Small intestine (tissue), 7 donors: ENCODE measurements around the gene BRS3. TPM values are rescaled to one million over a fixed set of nuclear protein-coding genes. Genes with fewer than 3 reads are reported as not detected.
A peak's percentile ranks its signal among the peaks of the same experiment; 100 is the strongest.

Source experiments
- DNase-seq, 2 donors: peaks; one replicate each; pipeline versions ENCODE4 v3.0.0 to v3.0.0-alpha.2; 2013
- FAIRE-seq: peaks from 2 replicates; lab custom pipeline; 2012; peaks lifted over from hg19 to GRCh38; lab: Jason Lieb, UNC
- H3K27ac ChIP-seq, 3 donors: one replicate each; pipeline ENCODE4 v1.5.1; 2013; ENCODE audit warnings: low read length in 2 of 3, mild to moderate bottlenecking in 2 of 3, control low read depth in 1 of 3, inconsistent platforms in 1 of 3, low read depth in 1 of 3, moderate library complexity in 1 of 3
- H3K27me3 ChIP-seq, 3 donors: one replicate each; pipeline ENCODE4 v1.6.1; 2013; ENCODE audit warnings: low read length in 3 of 3, inconsistent platforms in 1 of 3; ENCODE audit not compliant: control insufficient read depth in 3 of 3, insufficient read depth in 3 of 3
- H3K36me3 ChIP-seq, 3 donors: one replicate each; pipeline ENCODE4 v1.6.1; 2013; ENCODE audit warnings: low read length in 3 of 3, inconsistent platforms in 1 of 3, low read depth in 1 of 3, mild to moderate bottlenecking in 1 of 3, moderate library complexity in 1 of 3; ENCODE audit not compliant: control insufficient read depth in 3 of 3, insufficient read depth in 2 of 3
- H3K4me1 ChIP-seq, 3 donors: one replicate each; pipeline ENCODE4 v1.6.1; 2013; ENCODE audit warnings: low read length in 2 of 3, inconsistent platforms in 1 of 3, low read depth in 1 of 3, mild to moderate bottlenecking in 1 of 3, moderate library complexity in 1 of 3; ENCODE audit not compliant: control insufficient read depth in 3 of 3, insufficient read depth in 2 of 3
- H3K4me3 ChIP-seq, 3 donors: one replicate each; pipeline ENCODE4 v1.5.1; 2013; ENCODE audit warnings: low read length in 3 of 3, control low read depth in 1 of 3, inconsistent platforms in 1 of 3, low read depth in 1 of 3, mild to moderate bottlenecking in 1 of 3, moderate library complexity in 1 of 3
- H3K9me3 ChIP-seq, 2 donors: one replicate each; pipeline ENCODE4 v1.6.1; 2013; ENCODE audit warnings: low read depth in 1 of 2, low read length in 1 of 2; ENCODE audit not compliant: control insufficient read depth in 2 of 2, insufficient read depth in 1 of 2
- WGBS, 3 donors: extraction: QIAGEN DNeasy Blood & Tissue Kit; methylation state at CpG; one replicate each; pipeline ENCODE4 v1.1.7; 2013; 5-methylcytosine and 5-hydroxymethylcytosine counted together
- polyA plus RNA-seq, 4 donors: library from polyadenylated mRNA; stranded (reverse) in 3 of 4; unstranded in 1 of 4; fragments of 200-250 nt in 3 of 4; fragments of 120-200 nt in 1 of 4; gene quantifications; one replicate each; pipeline versions ENCODE4 v1.2.1 to v1.2.3, GENCODE V29; 2013
- donor health status: healthy with polysubstance abuse.
- donor health status: control.
- donor health status: control.
- donor health status: Bipolar disorder and iron deficiency.
- donor health status: healthy.

The BRS3 gene
- polyA plus RNA-seq, 4 donors = not detected

DNA sequence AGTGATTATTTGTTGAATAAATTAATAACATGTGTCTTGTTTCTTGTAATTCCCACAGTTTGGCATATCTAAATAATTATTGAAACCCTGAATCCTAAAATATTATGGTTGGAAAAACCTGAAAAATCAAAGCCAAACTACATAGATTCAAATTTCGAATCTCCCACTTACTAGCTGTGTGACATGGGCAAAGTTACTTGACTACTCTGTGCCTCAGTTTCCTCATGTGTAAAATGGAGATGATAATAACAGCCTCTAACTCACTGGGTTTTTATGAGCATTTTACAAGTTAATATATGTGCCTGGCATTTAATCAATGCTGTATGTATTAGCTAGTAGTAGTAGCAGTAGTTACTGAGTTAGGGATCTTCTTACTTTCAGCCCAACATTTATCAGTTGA lies 34.6 kb upstream of the BRS3 start:
- Histone ChIP-seq H3K9me3 (no peaks in the 10 kb centered on the region), H3K27me3 (no peaks in the 10 kb centered on the region), H3K27ac (no peak overlapping the region), H3K4me1 (no peaks in the 10 kb centered on the region), H3K4me3 (no peak overlapping the region), H3K36me3 (no peaks in the 10 kb centered on the region)
- WGBS, 3 donors = 52 to 93% (median 84%) methylated on average over 1 of the region's 1 CpG
- no peak for FAIRE-seq
- no peak for DNase-seq

DNA sequence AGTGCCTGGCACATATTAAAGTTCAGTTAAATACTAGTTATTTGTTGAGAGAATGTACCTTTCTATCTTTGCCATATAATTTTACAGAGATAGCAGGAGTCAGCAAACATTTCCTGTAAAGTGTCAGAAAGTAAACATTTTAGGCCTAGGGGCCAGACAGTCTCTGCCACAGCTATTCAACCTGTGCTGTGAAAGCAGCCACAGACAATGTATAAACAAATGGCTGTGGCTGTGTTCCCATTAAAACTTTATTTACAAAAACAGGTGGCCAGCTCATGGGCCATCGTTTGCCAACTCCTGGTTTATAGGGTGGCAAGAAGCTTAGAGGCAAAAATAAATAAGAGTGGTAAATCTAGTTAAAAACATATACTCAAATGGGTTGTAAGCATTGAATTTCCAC lies 34.0 kb upstream of the BRS3 start:
- Histone ChIP-seq H3K27me3 (no peaks in the 10 kb centered on the region), H3K9me3 (no peaks in the 10 kb centered on the region), H3K4me1 (no peaks in the 10 kb centered on the region), H3K4me3 (no peak overlapping the region), H3K27ac (no peak overlapping the region), H3K36me3 (no peaks in the 10 kb centered on the region)
- WGBS, 3 donors = 24 to 39% (median 29%) methylated on average over 1 of the region's 1 CpG
- no peak for FAIRE-seq
- DNase-seq = no peak

DNA sequence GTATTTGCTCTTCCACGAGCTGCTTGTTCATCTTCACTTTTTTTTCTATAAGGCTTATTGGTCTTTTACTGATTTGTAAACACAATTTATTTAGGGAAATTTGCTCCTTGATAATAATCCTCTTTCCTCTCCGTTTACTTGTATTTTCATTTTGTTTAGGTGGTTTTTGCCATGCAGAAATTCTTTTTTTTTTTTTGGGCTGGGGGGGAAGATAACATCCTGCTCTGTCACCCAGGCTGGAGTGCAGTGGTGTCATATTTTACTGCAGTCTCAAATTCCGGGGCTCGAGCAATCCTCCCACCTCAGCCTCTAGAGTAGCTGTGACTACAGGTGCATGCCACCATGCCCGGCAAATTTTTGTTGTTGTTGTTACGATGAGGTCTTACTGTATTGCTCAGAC lies 31.6 kb upstream of the BRS3 start:
- H3K4me1 ChIP-seq = no peaks in the 10 kb centered on the region
- FAIRE-seq (no peak), DNase-seq (no peak)
- no peaks in the 10 kb centered on the region for H3K36me3 ChIP-seq
- H3K27ac ChIP-seq = no peak overlapping the region
- WGBS, 3 donors = 60 to 78% (median 76%) methylated on average over 6 of the region's 6 CpGs
- H3K9me3 ChIP-seq = no peaks in the 10 kb centered on the region
- no peak overlapping the region for H3K4me3 ChIP-seq
- H3K27me3 ChIP-seq = no peaks in the 10 kb centered on the region

DNA sequence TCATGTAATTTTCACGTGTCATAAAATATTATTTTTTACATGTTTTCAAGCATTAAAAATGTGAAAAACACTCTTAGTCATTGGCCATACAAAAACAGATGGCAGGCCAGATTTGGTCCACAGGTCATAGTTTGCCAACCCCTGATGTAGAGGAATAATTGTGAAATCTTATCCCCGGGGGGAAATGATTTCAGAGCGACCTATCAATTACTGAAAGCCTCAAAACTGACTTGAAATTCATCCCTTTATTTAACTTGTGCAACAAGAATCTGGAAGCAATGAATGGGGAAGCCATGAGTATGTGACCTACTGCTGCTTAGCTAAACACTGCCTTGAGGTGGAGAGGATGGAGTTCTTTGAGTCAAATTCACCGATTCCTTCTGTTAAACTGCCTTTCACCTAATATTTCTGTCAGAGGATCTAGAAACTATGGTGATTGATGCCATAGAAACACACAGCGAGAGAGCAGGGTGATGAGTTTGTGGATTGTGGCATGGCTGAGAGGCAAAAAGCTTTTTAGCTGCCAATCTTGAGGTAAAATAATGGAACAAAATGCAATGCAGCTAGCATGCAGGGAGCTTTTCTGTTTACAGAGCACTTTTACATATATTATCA lies 30.3 kb upstream of the BRS3 start:
- Histone ChIP-seq H3K36me3 (no peaks in the 10 kb centered on the region), H3K4me3 (no peak overlapping the region), H3K9me3 (no peaks in the 10 kb centered on the region), H3K4me1 (no peaks in the 10 kb centered on the region), H3K27ac (no peak overlapping the region), H3K27me3 (no peaks in the 10 kb centered on the region)
- DNase-seq (no peak), FAIRE-seq (no peak)
- 49 to 69% (median 69%) methylated on average over 5 of the region's 5 CpGs for WGBS, 3 donors

DNA sequence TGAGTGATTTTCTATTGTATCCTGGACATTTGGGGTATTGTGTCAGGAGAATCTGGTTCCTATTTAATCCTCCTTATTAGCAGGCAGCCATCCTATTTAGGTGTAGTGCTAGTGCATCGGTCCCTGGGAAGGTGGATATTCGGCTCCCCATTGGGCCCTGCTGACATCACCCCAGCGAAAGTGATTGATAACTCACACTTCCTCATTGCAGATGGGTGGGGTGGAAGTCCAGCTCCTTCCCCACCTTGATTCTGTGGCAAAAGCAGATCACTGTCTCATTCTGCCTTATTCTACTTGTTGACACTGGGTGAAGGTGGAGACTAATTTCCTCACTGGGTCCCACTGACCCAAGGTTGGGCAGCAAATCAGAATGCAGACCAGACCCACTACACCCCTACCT lies 23.2 kb upstream of the BRS3 start:
- H3K27me3 ChIP-seq = no peaks in the 10 kb centered on the region
- FAIRE-seq = no peak
- peak in 1 of 2 donors; percentile 40 for DNase-seq
- H3K4me3 ChIP-seq = no peak overlapping the region
- WGBS, 3 donors = 32 to 54% (median 54%) methylated on average over 3 of the region's 3 CpGs
- H3K27ac ChIP-seq = no peak overlapping the region
- no peaks in the 10 kb centered on the region for H3K4me1 ChIP-seq
- no peaks in the 10 kb centered on the region for H3K9me3 ChIP-seq
- H3K36me3 ChIP-seq = no peaks in the 10 kb centered on the region

DNA sequence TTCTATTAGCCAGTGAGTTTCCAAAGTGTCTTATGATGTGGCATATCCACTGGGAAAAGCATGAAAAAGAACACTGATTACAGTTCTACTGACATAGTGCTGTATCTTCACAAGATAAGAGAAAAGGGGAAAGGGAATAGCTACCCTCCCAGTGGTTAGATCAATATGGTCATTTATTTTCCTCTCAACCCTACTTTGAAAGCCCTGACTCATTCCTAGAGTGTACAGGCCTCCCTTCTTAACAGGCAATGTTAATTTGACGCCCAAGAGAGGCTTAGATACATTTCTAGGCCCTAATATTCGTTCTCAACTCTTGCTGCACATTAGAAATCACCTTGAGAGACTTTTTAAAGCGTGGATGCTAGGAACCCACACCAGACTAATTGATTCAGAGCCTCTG lies 20.4 kb upstream of the BRS3 start:
- no peak overlapping the region for H3K27ac ChIP-seq
- no peaks in the 10 kb centered on the region for H3K36me3 ChIP-seq
- H3K4me3 ChIP-seq = no peak overlapping the region
- WGBS, 3 donors = 37 to 72% (median 59%) methylated on average over 3 of the region's 3 CpGs
- no peak for DNase-seq
- no peaks in the 10 kb centered on the region for H3K9me3 ChIP-seq
- no peaks in the 10 kb centered on the region for H3K4me1 ChIP-seq
- FAIRE-seq = no peak
- H3K27me3 ChIP-seq = no peaks in the 10 kb centered on the region

DNA sequence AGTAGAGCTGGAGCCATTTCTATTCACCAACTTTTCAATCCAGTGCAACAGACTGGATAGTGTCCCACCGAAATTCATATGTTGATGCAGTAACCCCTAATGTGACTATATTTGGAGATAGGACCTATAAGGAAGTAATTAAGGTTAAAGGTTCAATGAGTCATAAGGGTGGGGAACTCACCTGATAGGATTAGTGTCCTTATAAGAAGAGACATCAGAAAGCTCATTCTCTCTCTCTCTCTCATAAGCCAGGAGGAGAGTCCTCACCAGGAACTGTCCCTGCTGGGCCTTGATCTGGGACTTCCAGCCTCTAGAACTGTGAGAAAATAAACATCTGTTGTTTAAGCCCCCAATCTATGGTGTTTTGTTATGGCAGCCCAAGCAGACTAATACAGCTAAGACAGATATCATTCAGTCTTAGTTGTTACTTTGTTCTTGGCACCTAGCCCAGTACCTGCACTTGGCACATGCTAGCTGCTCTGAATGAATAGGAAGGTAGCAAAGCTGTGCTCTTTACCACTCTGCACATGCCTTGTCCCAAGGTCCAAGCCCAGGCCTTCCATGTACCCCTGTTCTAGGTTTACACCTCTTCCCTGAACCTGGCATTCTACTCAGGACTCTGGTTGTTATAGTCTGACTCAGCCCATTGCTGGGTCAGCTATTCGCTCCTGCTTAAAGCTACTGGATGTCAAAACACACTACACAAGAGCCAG lies 19.2 kb upstream of the BRS3 start:
- FAIRE-seq = no peak
- 62 to 89% (median 70%) methylated on average over 2 of the region's 2 CpGs for WGBS, 3 donors
- H3K4me3 ChIP-seq = no peak overlapping the region
- H3K27me3 ChIP-seq = no peaks in the 10 kb centered on the region
- no peaks in the 10 kb centered on the region for H3K36me3 ChIP-seq
- H3K27ac ChIP-seq = no peak overlapping the region
- no peaks in the 10 kb centered on the region for H3K4me1 ChIP-seq
- DNase-seq = peak in 1 of 2 donors; percentile 63
- no peaks in the 10 kb centered on the region for H3K9me3 ChIP-seq

DNA sequence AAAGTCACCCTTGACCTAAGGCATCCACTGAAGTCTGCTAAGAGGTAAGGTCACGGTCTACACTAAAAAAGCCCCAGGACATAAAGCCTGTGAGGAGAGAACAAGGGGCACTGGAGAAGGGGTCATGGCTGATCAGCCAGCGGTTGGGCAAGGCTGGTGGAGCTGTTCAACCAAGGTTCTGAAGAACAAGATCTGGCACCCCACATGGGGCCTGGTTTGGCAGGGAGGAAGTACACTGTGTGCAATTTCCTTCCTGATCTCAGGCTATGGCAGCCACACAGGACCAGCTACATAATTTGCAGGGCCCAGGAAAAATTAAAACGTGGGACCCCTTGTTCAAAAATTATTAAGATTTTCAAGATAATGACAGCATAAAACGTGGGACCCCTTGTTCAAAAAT lies 14.1 kb upstream of the BRS3 start:
- Histone ChIP-seq H3K27ac (no peak overlapping the region), H3K4me1 (no peaks in the 10 kb centered on the region), H3K27me3 (no peaks in the 10 kb centered on the region), H3K4me3 (no peak overlapping the region), H3K36me3 (no peaks in the 10 kb centered on the region), H3K9me3 (no peaks in the 10 kb centered on the region)
- no peak for DNase-seq
- WGBS, 3 donors = 45 to 75% (median 53%) methylated on average over 4 of the region's 4 CpGs
- no peak for FAIRE-seq
